ENCODE results near the gene KCNH5.

Gene KCNH5

DNA sequence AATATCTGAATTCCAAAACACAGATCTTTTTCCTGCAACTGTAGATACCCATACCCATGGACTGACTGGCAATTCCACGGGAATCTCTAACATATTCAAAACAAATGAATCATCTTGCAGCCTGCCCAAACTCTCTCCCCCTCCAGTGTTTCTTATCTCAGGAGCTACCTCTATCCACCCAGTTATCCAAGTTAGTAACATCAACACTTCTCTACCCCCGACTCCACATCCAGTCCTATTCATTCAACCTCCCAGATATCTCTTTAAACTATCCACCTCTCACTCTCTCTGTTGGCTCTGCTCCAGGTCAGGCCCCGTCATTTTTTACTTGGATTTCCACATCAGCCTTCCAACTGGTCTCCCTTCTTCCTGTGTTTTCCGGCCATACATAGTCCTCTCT, 6.7 kb upstream of the KCNH5 start:
- TF ChIP-seq, protein P1, sequence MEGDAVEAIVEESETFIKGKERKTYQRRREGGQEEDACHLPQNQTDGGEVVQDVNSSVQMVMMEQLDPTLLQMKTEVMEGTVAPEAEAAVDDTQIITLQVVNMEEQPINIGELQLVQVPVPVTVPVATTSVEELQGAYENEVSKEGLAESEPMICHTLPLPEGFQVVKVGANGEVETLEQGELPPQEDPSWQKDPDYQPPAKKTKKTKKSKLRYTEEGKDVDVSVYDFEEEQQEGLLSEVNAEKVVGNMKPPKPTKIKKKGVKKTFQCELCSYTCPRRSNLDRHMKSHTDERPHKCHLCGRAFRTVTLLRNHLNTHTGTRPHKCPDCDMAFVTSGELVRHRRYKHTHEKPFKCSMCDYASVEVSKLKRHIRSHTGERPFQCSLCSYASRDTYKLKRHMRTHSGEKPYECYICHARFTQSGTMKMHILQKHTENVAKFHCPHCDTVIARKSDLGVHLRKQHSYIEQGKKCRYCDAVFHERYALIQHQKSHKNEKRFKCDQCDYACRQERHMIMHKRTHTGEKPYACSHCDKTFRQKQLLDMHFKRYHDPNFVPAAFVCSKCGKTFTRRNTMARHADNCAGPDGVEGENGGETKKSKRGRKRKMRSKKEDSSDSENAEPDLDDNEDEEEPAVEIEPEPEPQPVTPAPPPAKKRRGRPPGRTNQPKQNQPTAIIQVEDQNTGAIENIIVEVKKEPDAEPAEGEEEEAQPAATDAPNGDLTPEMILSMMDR (IDR thresholded peaks at IDR 0.05; ENCODE audit: borderline replicate concordance, control extremely low read depth, extremely low read depth, insufficient read depth, missing control alignments), result no peak
- in situ Hi-C loops (cut with MboI; ENCODE audit: low sequenced_read_pairs, unreplicated experiment), result loop anchor here (25.0 kb wide), 1 partner anchor 865 kb away; no protein-coding TSS in a partner anchor
- DNase-seq (ENCODE audit: low spot score), result no peak

GRCh38 chr14:63051301-63051700, 6.0 kb upstream of the KCNH5 start:
- no peak for DNase-seq (ENCODE audit: low spot score)
- TF ChIP-seq, protein P1 (IDR thresholded peaks at IDR 0.05; ENCODE audit: borderline replicate concordance, control extremely low read depth, extremely low read depth, insufficient read depth, missing control alignments), result no peak
- in situ Hi-C loops (cut with MboI; ENCODE audit: low sequenced_read_pairs, unreplicated experiment), result loop anchor here (25.0 kb wide), 1 partner anchor 864 kb away; no protein-coding TSS in a partner anchor

- no peak for DNase-seq (ENCODE audit: low spot score)
- TF ChIP-seq, protein P1 (IDR thresholded peaks at IDR 0.05; ENCODE audit: borderline replicate concordance, control extremely low read depth, extremely low read depth, insufficient read depth, missing control alignments), result no peak
- in situ Hi-C loops (cut with MboI; ENCODE audit: low sequenced_read_pairs, unreplicated experiment), result loop anchor here (25.0 kb wide), 1 partner anchor 863 kb away; no protein-coding TSS in a partner anchor
These were observed 5.4 kb upstream of the KCNH5 start for GRCh38 chr14:63050694-63051093.

DNA sequence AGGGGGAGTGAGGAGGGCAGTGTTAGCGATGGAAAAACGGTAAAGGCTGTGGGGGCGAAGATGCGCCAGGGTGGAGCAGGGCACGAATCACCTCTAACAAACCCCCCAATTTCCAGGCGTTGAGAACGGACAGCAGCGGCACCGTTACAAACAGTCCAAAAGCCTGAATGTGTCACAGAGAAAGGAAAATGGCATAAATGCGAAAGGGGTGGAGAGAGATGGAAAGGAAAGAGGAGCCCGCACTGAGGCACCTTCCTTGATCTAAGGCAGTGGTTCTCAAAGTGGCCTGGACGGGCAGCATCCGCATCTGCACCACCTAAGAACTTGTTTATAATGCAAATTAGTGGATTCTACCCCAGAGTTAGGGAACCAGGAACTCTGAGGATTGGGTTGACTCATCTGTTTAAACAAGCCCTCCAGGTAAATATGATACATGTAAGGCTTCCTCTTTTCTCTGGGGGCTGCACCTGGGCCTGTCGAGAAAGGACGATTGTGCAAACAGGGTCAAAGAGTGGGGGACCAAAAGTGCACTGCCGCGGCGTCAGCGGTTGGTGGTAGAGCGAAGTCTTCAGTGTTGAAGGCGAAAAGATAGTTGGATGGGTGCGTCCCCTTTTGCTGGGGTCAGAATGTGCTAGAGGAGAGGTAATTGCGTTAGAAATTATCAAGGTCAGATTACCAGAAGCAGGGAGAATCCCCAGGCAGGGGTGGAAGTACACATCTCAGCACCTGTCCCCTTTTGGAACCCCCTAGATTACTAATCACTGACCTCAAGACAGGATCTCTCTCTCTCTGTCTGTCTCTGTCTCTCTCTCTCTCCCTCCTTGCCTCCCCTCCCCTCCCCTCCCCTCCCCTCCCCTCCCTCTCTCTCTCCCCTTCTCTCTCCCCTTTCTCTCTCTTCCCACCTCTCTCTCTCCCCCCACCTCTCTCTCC, 1.3 kb upstream of the KCNH5 start:
- DNase-seq (ENCODE audit: low spot score), result no peak
- in situ Hi-C loops (cut with MboI; ENCODE audit: low sequenced_read_pairs, unreplicated experiment), result no loop called here
- TF ChIP-seq, protein P1 (IDR thresholded peaks at IDR 0.05; ENCODE audit: borderline replicate concordance, control extremely low read depth, extremely low read depth, insufficient read depth, missing control alignments), result no peak

GRCh38 chr14:63045612-63046320, 508 bp upstream of the KCNH5 start:
- TF ChIP-seq, protein P1 (IDR thresholded peaks at IDR 0.05; ENCODE audit: borderline replicate concordance, control extremely low read depth, extremely low read depth, insufficient read depth, missing control alignments), result no peak
- DNase-seq (ENCODE audit: low spot score), result no peak
- in situ Hi-C loops (cut with MboI; ENCODE audit: low sequenced_read_pairs, unreplicated experiment), result no loop called here

- in situ Hi-C loops (cut with MboI; ENCODE audit: low sequenced_read_pairs, unreplicated experiment), result no loop called here
- TF ChIP-seq, protein P1 (IDR thresholded peaks at IDR 0.05; ENCODE audit: borderline replicate concordance, control extremely low read depth, extremely low read depth, insufficient read depth, missing control alignments), result peak; percentile 29
- DNase-seq (ENCODE audit: low spot score), result no peak
These were observed 5.4 kb downstream of the KCNH5 start for GRCh38 chr14:63039866-63040265.
